Measurements from ENCODE around the gene PFN3. TPM values are rescaled to one million over a fixed set of nuclear protein-coding genes. Genes with fewer than 3 reads are reported as not detected.

The PFN3 gene
- total and polyA plus RNA-seq, 2 of the 13 experiments (the other 11 are each of a cell fraction or from before 2014, with no cell fraction given) = not detected

- TF ChIP-seq CSRNP1 (CRISPR knock-in tag; IDR thresholded peaks at IDR 0.05) (no peak), TBX2 (CRISPR knock-in tag; IDR thresholded peaks at IDR 0.05; ENCODE audit: borderline replicate concordance) (0 out of 2 replicates have a peak, but pooled peaks have one; percentile 5), ZNF331 (CRISPR knock-in tag; IDR thresholded peaks at IDR 0.05) (no peak)
Observed at GRCh38 chr5:177442066-177442826, 41.8 kb upstream of the PFN3 start (continued).

- TF ChIP-seq ZNF253 (CRISPR knock-in tag; IDR thresholded peaks at IDR 0.05; ENCODE audit: borderline replicate concordance) = no peak
- no peak for TF ChIP-seq ZNF747 (CRISPR knock-in tag; IDR thresholded peaks at IDR 0.05; ENCODE audit: borderline replicate concordance)
- no peak for TF ChIP-seq HCFC1 (IDR thresholded peaks at IDR 0.05; ENCODE audit: low read depth, low read length)
- TF ChIP-seq AGO2 (optimal IDR thresholded peaks at IDR 0.05; ENCODE audit: low read depth, low read length) = peak; percentile 85
- no peak for TF ChIP-seq ARNTL (CRISPR knock-in tag; IDR thresholded peaks at IDR 0.05)
- TF ChIP-seq ZNF607 (CRISPR knock-in tag; IDR thresholded peaks at IDR 0.05; ENCODE audit: borderline replicate concordance) = no peak
- TF ChIP-seq NBN (conservative IDR thresholded peaks at IDR 0.05) = no peak
- no peak for TF ChIP-seq PAX8 (CRISPR knock-in tag; IDR thresholded peaks at IDR 0.05; ENCODE audit: borderline replicate concordance)
- TF ChIP-seq MTF2 (CRISPR knock-in tag; IDR thresholded peaks at IDR 0.05; ENCODE audit: borderline replicate concordance) = no peak
- peak; percentile 38; the same call in 1 of the 2 replicates for TF ChIP-seq POLR2G (IDR thresholded peaks at IDR 0.05; ENCODE audit: low read depth, low read length)
- TF ChIP-seq ZNF224 (CRISPR knock-in tag; IDR thresholded peaks at IDR 0.05) = no peak
- TF ChIP-seq HNRNPL (IDR thresholded peaks at IDR 0.05; ENCODE audit: low read depth, low read length) = 0 out of 2 replicates have a peak, but pooled peaks have one; percentile 44
- TF ChIP-seq ZSCAN31 (CRISPR knock-in tag; IDR thresholded peaks at IDR 0.05; ENCODE audit: low read depth) = no peak
- TF ChIP-seq RBFOX2 (IDR thresholded peaks at IDR 0.05; ENCODE audit: low read depth, low read length) = peak; percentile 64
- TF ChIP-seq SP4 (CRISPR knock-in tag; IDR thresholded peaks at IDR 0.05) = no peak
- no peak for TF ChIP-seq HNRNPK (IDR thresholded peaks at IDR 0.05; ENCODE audit: low read depth, low read length, poor library complexity, severe bottlenecking)
- TF ChIP-seq ZNF577 (CRISPR knock-in tag; IDR thresholded peaks at IDR 0.05; ENCODE audit: borderline replicate concordance, low read depth) = no peak
- TF ChIP-seq ZBTB38 (CRISPR knock-in tag; IDR thresholded peaks at IDR 0.05) = no peak
- peak; percentile 13; the same call in 1 of the 2 replicates for TF ChIP-seq AKAP8 (CRISPR knock-in tag; IDR thresholded peaks at IDR 0.05)
Observed at GRCh38 chr5:177440990-177441780, 40.7 kb upstream of the PFN3 start.

More at GRCh38 chr5:177440990-177441780, 40.7 kb upstream of the PFN3 start:
- FAIRE-seq = no peak
- Histone ChIP-seq H3K4me3 (replicated peaks in 1 of 3; ENCODE audit: insufficient read depth in 1 of 3, low read depth in 2 of 3, low read length in 3 of 3) (no peak overlapping the region), H3K36me3 (replicated peaks in 1 of 2; ENCODE audit: control insufficient read depth in 1 of 2, insufficient read depth in 2 of 2, low read length in 2 of 2) (peaks cover 8 to 16% of the 10 kb centered on the region in 2 experiments; a peak in 4 of 5 replicates), H3K9ac (ENCODE audit: insufficient read depth, low read depth, low read length) (no peak overlapping the region), H2AFZ (ENCODE audit: low read length) (no peak overlapping the region), H3K4me2 (ENCODE audit: low read depth, low read length) (no peak overlapping the region), H3K79me2 (ENCODE audit: insufficient read depth, low read length) (no peaks in the 10 kb centered on the region), H3K27ac (ENCODE audit: extremely low read length, insufficient read depth, low read length) (no peak overlapping the region), H3K27me3 (ENCODE audit: control insufficient read depth in 1 of 2, insufficient read depth in 2 of 2, low read length in 2 of 2) (no peaks in the 10 kb centered on the region), H4K20me1 (ENCODE audit: insufficient read depth, low read length) (peaks cover 2% of the 10 kb centered on the region; the same call in 1 of the 2 replicates), H3K9me3 (ENCODE audit: low read length) (no peaks in the 10 kb centered on the region), H3K4me1 (ENCODE audit: insufficient read depth, low read length) (peaks cover 31% of the 10 kb centered on the region)
- in situ Hi-C loops (cut with HindIII; ENCODE audit: extremely low pct_ligation_motif_present, low pct_unique_long_range_greater_than_20kb) (no loop called here), intact Hi-C loops (cut with micrococcal nuclease; ENCODE audit: unreplicated experiment) (no loop called here)
- CTCF ChIA-PET (ENCODE audit: low intra/inter-chr PET ratio, low total read pairs) = no interaction called here
- BruUV-seq (replicated peaks) = no TSS peak
- POLR2A ChIA-PET = interaction anchor here (1.3 to 2.0 kb wide), 3 partner anchors 13 to 16 kb away, joined by 3 to 8 read pairs (median 5); partner anchors contain the start of gene GRK6
- no peak for ATAC-seq
- 97% methylated on average over 17 of the region's 26 CpGs for WGBS (ENCODE audit: low lambda C conversion rate)
- DNase-seq (ENCODE audit: low spot score) = no peak

Measured in HepG2 (cell line).